PC-3 (cell line): ENCODE results near the gene TCF12. TPM values are rescaled to one million over a fixed set of nuclear protein-coding genes. Genes with fewer than 3 reads are reported as not detected.

ENCODE experiments used
- ATAC-seq: fragments of 200-7000 bp; cut with Tn5 transposase; 2 replicates; pipeline ENCODE4 v1.9.1; 2020; ENCODE audit warnings: mild to moderate bottlenecking, moderate library complexity
- BruUV-seq: library from RNA; stranded (reverse); fragments of 400-500 nt; replicated peaks from 2 replicates; lab custom pipeline; 2021; lab: Mats Ljungman, UMichigan
- CTCF ChIA-PET: fragments of 300-600 bp; sonication (Branson Sonifier 250); formaldehyde crosslinking; loops from one replicate; lab custom pipeline; 2022; ENCODE audit warnings: antibody characterized with exemption; lab: Charles Lee
- POLR2A ChIA-PET: fragments of 300-600 bp; sonication (Branson Sonifier 250); formaldehyde crosslinking; loops from one replicate; lab custom pipeline; 2022; ENCODE audit warnings: antibody characterized with exemption; ENCODE audit not compliant: unreplicated experiment; lab: Charles Lee
- DNase-seq: peaks from one replicate; pipeline ENCODE4 v3.0.0-alpha.2; 2015
- H2AFZ ChIP-seq: fragments of 300-600 bp; sonication (generic); 2 replicates; pipeline ENCODE4 v1.6.0; 2016; ENCODE audit warnings: antibody characterized with exemption, low read length
- H3F3A ChIP-seq: fragments of 300-600 bp; sonication (generic); one replicate; pipeline ENCODE4 v1.6.0; 2017; ENCODE audit warnings: antibody characterized with exemption, low read length, control low read depth, mild to moderate bottlenecking; ENCODE audit not compliant: unreplicated experiment
- H3K27ac ChIP-seq: fragments of 300-600 bp; sonication (generic); 2 replicates; pipeline ENCODE4 v1.5.1; 2016; ENCODE audit warnings: mild to moderate bottlenecking, low read length
- H3K27me3 ChIP-seq: fragments of 300-600 bp; sonication (generic); 2 replicates; pipeline ENCODE4 v1.6.1; 2016; ENCODE audit warnings: low read length, mixed read lengths
- H3K36me3 ChIP-seq: fragments of 300-600 bp; sonication (generic); 2 replicates; pipeline ENCODE4 v1.6.1; 2016; ENCODE audit warnings: low read depth, mixed run types, low read length, mixed read lengths
- H3K4me1 ChIP-seq: fragments of 300-600 bp; sonication (generic); 2 replicates; pipeline ENCODE4 v1.5.1; 2016; ENCODE audit warnings: low read length; ENCODE audit not compliant: insufficient read depth
- H3K4me2 ChIP-seq: fragments of 300-600 bp; sonication (generic); 2 replicates; pipeline ENCODE4 v1.6.0; 2016; ENCODE audit warnings: low read length
- H3K4me3 ChIP-seq: fragments of 300-600 bp; sonication (generic); 2 replicates; pipeline ENCODE4 v1.5.1; 2016; ENCODE audit warnings: mild to moderate bottlenecking, low read length, mixed read lengths
- H3K79me2 ChIP-seq: fragments of 300-600 bp; sonication (generic); 2 replicates; pipeline ENCODE4 v1.6.1; 2017; ENCODE audit warnings: low read length, mixed read lengths
- H3K9ac ChIP-seq: fragments of 300-600 bp; sonication (generic); 2 replicates; pipeline ENCODE4 v1.6.0; 2016; ENCODE audit warnings: mild to moderate bottlenecking, low read length
- H3K9me2 ChIP-seq: fragments of 300-600 bp; sonication (generic); replicated peaks from 2 replicates; pipeline ENCODE4 v1.6.1; 2016; ENCODE audit warnings: mixed run types, low read length, mixed read lengths
- H3K9me3 ChIP-seq: fragments of 300-600 bp; sonication (generic); 2 replicates; pipeline ENCODE4 v1.6.1; 2016; ENCODE audit warnings: low read length, mixed read lengths
- H4K20me1 ChIP-seq: fragments of 300-600 bp; sonication (generic); 2 replicates; pipeline ENCODE4 v1.6.1; 2016; ENCODE audit warnings: low read length, mixed read lengths
- EZH2 ChIP-seq: fragments of 300-600 bp; sonication (generic); IDR thresholded peaks from one replicate; pipeline ENCODE4 v1.6.1; 2017; ENCODE audit warnings: antibody characterized with exemption, mild to moderate bottlenecking, low read length; ENCODE audit not compliant: unreplicated experiment
- EZH2phosphoT487 ChIP-seq: fragments of 300-600 bp; sonication (generic); IDR thresholded peaks from 2 replicates; pipeline ENCODE4 v1.6.1; 2018; ENCODE audit warnings: mild to moderate bottlenecking, antibody characterized with exemption, low read length, borderline replicate concordance
- intact Hi-C: fragments of 100-400 bp; cut with micrococcal nuclease; formaldehyde crosslinking; loops from 2 replicates; pipeline ENCODE4 v1.9.0; 2023
- total RNA-seq: library from RNA; depleted of rRNA; stranded (reverse); fragments of >200 nt; gene quantifications from 2 replicates; pipeline ENCODE4 v1.2.3, GENCODE V29; 2014
- TF ChIP-seq, protein P1 (sequence below): fragments of 300-600 bp; sonication (generic); conservative IDR thresholded peaks from 2 replicates; pipeline ENCODE4 v1.5.1; 2017; ENCODE audit warnings: antibody characterized with exemption, low read depth, mild to moderate bottlenecking, low read length

The TCF12 gene
- total RNA-seq, 1 experiment from 2014 or later: 103 TPM

DNA sequence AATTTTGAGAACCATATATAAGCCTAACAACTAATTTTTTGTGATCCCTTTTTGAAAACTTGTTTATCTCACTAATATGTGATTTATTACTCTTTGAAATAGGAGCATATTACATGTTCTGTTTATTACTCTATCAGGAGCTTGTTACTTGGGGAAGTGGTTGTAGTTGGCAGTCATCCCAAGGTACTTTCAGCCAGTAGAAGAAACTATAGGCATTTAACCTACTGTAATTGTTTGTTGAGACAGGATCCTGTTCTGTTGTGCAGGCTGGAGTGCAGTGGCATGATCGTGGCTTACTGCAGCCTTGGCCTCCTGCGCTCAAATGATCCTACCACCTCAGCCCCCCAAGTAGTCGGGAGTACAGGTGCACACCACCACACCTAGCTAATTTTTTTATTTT lies 195.6 kb downstream of the TCF12 start:
- Histone ChIP-seq H2AFZ (no peak overlapping the region), H3K9ac (no peak overlapping the region), H3K9me2 (no peaks in the 10 kb centered on the region), H3K4me3 (no peak overlapping the region), H3F3A (no peaks in the 10 kb centered on the region), H3K9me3 (no peaks in the 10 kb centered on the region), H3K4me2 (no peak overlapping the region), H3K27ac (no peak overlapping the region), H3K27me3 (no peaks in the 10 kb centered on the region), H3K79me2 (no peaks in the 10 kb centered on the region), H3K4me1 (peaks cover 14% of the 10 kb centered on the region), H3K36me3 (no peaks in the 10 kb centered on the region), H4K20me1 (no peaks in the 10 kb centered on the region)
- DNase-seq (peak; percentile 21), ATAC-seq (peak; percentile 48)
- ChIA-PET CTCF (no interaction called here), POLR2A (no interaction called here)
- TF ChIP-seq, protein P1, sequence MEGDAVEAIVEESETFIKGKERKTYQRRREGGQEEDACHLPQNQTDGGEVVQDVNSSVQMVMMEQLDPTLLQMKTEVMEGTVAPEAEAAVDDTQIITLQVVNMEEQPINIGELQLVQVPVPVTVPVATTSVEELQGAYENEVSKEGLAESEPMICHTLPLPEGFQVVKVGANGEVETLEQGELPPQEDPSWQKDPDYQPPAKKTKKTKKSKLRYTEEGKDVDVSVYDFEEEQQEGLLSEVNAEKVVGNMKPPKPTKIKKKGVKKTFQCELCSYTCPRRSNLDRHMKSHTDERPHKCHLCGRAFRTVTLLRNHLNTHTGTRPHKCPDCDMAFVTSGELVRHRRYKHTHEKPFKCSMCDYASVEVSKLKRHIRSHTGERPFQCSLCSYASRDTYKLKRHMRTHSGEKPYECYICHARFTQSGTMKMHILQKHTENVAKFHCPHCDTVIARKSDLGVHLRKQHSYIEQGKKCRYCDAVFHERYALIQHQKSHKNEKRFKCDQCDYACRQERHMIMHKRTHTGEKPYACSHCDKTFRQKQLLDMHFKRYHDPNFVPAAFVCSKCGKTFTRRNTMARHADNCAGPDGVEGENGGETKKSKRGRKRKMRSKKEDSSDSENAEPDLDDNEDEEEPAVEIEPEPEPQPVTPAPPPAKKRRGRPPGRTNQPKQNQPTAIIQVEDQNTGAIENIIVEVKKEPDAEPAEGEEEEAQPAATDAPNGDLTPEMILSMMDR: no peak
- no peak for TF ChIP-seq EZH2phosphoT487
- no TSS peak for BruUV-seq
- intact Hi-C loops: no loop called here

DNA sequence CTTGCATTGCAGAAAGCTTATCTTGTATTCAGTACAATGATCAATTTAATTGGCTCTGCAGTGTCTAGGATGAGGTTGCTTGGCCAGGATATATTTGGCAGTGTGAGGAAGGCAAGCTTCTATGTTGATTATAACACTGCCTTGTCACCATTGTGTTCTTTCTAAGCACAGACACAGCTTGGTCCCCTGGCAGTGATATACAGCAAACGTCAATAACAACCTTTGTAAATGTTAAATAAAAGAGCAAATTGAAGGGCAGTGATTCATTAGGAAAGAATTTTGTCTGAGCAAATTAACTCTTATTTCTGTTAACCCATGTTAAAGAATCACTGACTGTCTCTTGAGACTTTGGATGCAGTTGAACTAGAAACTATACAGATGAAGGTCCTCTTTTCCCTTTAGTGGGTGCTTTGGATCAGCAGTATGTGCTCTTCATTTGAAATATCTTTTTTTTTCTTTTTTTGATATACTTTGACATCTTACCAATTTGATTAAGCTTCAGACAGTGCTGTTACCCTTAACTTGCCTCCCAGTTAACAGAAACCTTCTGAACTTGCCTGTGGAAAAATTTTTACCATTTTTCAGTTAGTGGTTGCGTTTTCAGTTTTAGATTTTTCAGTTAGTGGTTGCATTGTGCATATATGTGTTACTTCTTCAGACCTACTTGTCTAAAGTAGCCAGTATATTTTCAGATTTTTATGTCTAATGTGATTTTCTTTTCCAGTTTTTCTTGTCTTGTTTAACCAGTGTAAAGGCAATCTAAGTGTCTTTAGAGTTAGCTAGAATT lies 199.8 kb downstream of the TCF12 start:
- Histone ChIP-seq H3K36me3 (no peaks in the 10 kb centered on the region), H3K4me3 (no peak overlapping the region), H3K27ac (no peak overlapping the region), H3K79me2 (no peaks in the 10 kb centered on the region), H3F3A (no peaks in the 10 kb centered on the region), H4K20me1 (no peaks in the 10 kb centered on the region), H3K4me1 (peaks cover 14% of the 10 kb centered on the region), H3K27me3 (no peaks in the 10 kb centered on the region), H3K4me2 (0 out of 2 replicates have a peak overlapping the region, but pooled peaks have one; percentile 21), H3K9ac (no peak overlapping the region), H3K9me2 (no peaks in the 10 kb centered on the region), H3K9me3 (no peaks in the 10 kb centered on the region), H2AFZ (no peak overlapping the region)
- CTCF ChIA-PET: no interaction called here
- POLR2A ChIA-PET: no interaction called here
- TF ChIP-seq EZH2 (no peak), EZH2phosphoT487 (no peak)
- TF ChIP-seq, protein P1: no peak
- no TSS peak for BruUV-seq
- DNase-seq: peak; percentile 48
- ATAC-seq: peak; percentile 88
- intact Hi-C loops: no loop called here
